Adipocyte (in vitro differentiated cells): ENCODE measurements around the gene RPS6KA2.
"Not testable (repeated sequence)": the region's sequence is repeated elsewhere in the genome, so short reads cannot be mapped to it uniquely, and the experiment has no call there.

Experiments
- DNase-seq: peaks from one replicate; pipeline ENCODE4 v3.0.0-alpha.2; 2015; ENCODE audit warnings: low read depth
- H3K27me3 ChIP-seq: replicated peaks from 2 replicates; pipeline ENCODE4 v1.7.0; 2013; ENCODE audit warnings: mild to moderate bottlenecking, low read length, moderate library complexity; ENCODE audit not compliant: control insufficient read depth, insufficient read depth
- H3K36me3 ChIP-seq: 2 replicates; pipeline ENCODE4 v1.7.0; 2013; ENCODE audit warnings: low read length, mild to moderate bottlenecking, moderate library complexity; ENCODE audit not compliant: control insufficient read depth, insufficient read depth, severe bottlenecking
- H3K4me1 ChIP-seq: 2 replicates; pipeline ENCODE4 v1.7.0; 2013; ENCODE audit warnings: mild to moderate bottlenecking, low read length, moderate library complexity; ENCODE audit not compliant: control insufficient read depth, insufficient read depth
- H3K4me3 ChIP-seq: 2 replicates; pipeline ENCODE4 v1.7.0; 2013; ENCODE audit warnings: mild to moderate bottlenecking, low read length, moderate library complexity
- H3K9ac ChIP-seq: 2 replicates; pipeline ENCODE4 v1.7.0; 2013; ENCODE audit warnings: mild to moderate bottlenecking, low read length, moderate library complexity
- H3K9me3 ChIP-seq: 2 replicates; pipeline ENCODE4 v1.7.0; 2013; ENCODE audit warnings: mild to moderate bottlenecking, low read length, moderate library complexity; ENCODE audit not compliant: control insufficient read depth

Gene RPS6KA2

DNA sequence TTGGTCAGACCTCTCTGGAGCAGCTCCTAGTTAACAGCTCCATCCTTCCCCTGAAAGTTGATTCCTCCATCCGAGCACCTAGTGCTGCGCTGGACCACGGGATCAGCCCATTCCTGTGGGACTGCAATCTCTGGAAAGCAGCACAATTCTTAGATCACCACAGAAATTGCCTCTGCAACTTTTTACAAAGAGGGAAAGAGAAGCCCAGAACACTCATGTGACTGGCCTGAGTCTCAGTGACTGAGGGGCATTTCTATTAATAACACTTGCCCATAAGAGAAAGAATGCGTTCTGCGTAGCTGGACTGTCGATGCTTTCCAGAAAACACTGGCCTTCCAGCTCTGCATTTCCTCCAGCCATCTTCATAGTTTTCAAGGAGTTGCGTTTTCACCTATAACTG is 262.6 kb downstream of the RPS6KA2 start:
- no peak for DNase-seq
- H3K27me3 ChIP-seq, result no peaks in the 10 kb centered on the region
- H3K36me3 ChIP-seq, result peaks cover 47% of the 10 kb centered on the region
- H3K9ac ChIP-seq, result peak overlapping the region; percentile 64
- peaks cover 50% of the 10 kb centered on the region for H3K4me1 ChIP-seq
- no peaks in the 10 kb centered on the region for H3K9me3 ChIP-seq
- H3K4me3 ChIP-seq, result peak overlapping the region; percentile 43

DNA sequence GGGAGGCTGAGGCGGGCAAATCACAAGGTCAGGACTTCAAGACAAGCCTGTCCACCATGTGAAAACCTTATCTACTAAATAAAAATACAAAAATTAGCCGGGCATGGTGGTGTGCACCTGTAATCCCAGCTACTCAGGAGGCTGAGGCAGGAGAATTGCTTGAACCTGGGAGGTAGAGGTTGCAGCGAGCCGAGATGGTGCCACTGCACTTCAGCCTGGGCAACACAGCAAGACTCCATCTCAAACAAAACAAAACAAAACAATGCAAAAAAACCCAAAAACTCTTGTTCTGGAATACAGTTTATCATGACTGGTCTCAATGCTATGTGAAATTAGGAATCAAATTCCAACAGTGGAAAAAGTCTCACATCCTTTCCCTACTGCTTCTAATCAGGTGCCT is 264.6 kb downstream of the RPS6KA2 start:
- Histone ChIP-seq H3K4me1 (peaks cover 48% of the 10 kb centered on the region), H3K36me3 (peaks cover 37% of the 10 kb centered on the region)
- DNase-seq, H3K9ac ChIP-seq, H3K9me3 ChIP-seq, H3K4me3 ChIP-seq, H3K27me3 ChIP-seq: not testable (repeated sequence)

DNA sequence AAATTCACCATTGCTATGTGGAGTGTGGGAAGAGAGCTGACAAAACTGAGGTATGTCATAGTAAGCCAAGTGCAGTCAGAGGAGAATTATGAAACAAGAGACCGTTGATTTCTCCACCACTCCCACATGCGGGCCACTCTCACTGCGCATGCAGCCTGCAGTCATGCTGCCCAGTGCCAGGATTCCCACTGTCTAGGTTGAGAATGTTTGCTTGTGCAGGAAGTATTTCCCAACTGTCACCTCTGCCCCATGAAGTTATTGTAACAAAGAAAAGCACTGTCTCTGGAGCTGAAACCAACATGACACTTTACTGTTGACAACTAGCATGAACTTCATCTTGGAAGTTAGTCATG is 266.0 kb downstream of the RPS6KA2 start:
- Histone ChIP-seq H3K4me3 (no peak overlapping the region), H3K4me1 (peaks cover 35% of the 10 kb centered on the region), H3K36me3 (peaks cover 30% of the 10 kb centered on the region), H3K9me3 (no peaks in the 10 kb centered on the region), H3K27me3 (no peaks in the 10 kb centered on the region), H3K9ac (peak overlapping the region; percentile 56)
- DNase-seq, result no peak

DNA sequence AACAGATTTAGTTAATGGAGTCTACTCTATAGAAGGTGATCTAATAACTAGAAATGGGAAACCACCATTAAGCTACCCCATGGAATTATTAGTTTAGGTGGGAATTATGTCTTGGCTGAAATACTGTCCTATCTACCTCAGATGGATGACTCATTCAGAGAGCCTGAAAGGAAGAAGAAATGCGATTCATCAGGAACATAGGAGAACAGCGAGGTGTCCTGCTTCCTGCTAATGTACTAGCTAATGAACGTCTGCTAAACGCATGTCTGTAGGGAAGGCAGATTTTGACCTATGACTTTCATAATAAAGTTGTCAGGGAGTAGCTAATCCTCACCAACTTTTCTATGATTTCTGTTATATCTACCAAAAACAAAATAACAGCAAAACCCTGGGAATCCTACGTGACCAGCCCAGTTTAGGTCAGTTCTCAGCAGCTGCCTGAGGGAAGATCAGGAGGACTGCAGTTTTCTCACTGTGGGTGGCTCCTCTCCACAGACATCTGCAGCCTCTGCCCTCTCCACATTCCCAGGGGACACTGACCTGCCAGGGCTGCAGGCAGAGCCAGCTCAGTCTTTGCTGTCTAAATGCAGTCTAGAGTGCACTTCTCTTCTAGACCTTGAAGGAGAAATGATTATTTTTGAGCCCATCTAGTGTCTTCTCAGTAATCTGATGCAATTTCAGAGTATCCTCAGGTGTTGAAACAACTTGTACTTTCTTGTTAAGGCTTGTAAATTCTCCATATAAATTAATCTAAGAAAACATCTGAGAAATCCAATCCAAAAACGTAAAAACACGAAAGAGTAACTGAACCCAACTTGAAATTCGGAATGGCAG is 266.6 kb downstream of the RPS6KA2 start:
- Histone ChIP-seq H3K27me3 (no peaks in the 10 kb centered on the region), H3K4me3 (peak overlapping the region; percentile 20), H3K9ac (peak overlapping the region; percentile 56), H3K9me3 (no peaks in the 10 kb centered on the region), H3K4me1 (peaks cover 29% of the 10 kb centered on the region), H3K36me3 (peaks cover 24% of the 10 kb centered on the region)
- DNase-seq, result peak; percentile 10
